HEK293T (cell line): ENCODE data around the gene NUDT16L1.

Experiments used
- CTBP1 ChIP-seq: fragments of 450-650 bp; IDR thresholded peaks from 2 replicates; pipeline ENCODE4 v1.6.1; 2016; ENCODE audit warnings: borderline replicate concordance
- LEF1 ChIP-seq: fragments of 450-650 bp; IDR thresholded peaks from 2 replicates; pipeline ENCODE4 v1.6.1; 2017; ENCODE audit warnings: mild to moderate bottlenecking, borderline replicate concordance
- NFRKB ChIP-seq: fragments of 450-650 bp; IDR thresholded peaks from 2 replicates; pipeline ENCODE4 v1.6.1; 2016; ENCODE audit warnings: mild to moderate bottlenecking, moderate library complexity

DNA sequence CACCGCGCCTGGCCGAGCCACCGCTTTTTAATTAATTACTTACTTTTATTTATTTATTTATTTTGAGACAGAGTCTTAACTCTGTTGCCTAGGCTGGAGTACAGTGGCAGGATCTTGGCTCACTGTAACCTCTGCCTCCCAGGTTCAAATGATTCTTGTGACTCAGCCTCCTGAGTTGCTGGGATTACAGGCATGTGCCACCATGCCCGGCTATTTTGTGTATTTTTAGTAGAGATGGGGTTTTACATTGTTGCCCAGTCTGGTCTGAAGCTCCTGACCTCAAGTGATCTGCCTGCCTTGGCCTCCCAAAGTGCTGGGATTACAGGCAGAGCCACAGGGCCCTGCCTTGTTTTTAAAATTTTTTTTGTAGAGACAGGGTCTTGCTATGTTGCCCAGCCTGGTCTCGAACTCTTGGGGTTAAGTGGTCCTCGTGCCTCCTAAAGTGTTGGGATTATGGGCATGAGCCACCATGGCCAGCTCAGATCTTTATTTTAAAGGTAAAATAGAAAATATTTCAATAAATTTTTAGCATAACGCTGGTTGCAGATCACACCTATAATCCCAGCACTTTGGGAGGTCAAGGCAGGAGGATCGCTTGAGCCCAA, 18.3 kb upstream of the NUDT16L1 start:
- no peak for TF ChIP-seq LEF1
- no peak for TF ChIP-seq CTBP1
- no peak for TF ChIP-seq NFRKB
